GM21529 (cell line): ENCODE measurements around the gene BNIPL.

Experiments
- ATAC-seq: cut with Tn5 transposase; IDR thresholded peaks from one replicate; pipeline ENCODE4 v1.9.1; 2021; ENCODE audit not compliant: unreplicated experiment

The BNIPL gene

DNA sequence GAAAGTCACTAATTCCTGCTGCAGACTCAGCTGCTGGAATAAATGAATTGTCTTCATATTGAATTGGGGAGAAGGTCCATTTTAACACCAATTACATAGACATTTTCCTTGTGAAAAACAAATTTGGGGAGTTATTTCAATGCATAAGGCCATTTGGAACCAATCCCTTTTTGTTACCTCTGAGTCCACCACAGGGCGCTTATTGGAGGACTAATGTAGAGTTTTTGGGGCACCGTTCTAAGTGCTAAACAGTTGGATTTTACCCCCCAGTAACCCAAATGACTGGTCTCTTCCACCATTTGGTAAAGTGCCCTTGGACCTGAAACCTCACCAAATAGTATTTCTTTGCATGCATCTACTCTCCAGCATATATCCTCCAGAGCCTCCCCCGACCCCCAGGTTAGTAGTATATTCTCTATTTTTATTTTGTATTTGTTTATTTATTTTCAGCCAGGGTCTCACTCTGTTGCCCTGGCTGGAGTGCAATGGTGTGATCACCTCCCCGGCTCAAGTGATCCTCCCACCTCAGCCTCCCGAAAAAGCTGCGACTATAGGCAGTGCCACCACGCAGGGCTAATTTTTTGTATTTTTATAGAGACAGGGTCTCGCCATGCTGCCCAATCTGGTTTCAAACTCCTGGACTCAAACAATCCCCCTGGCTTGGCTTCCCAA lies 26.6 kb upstream of the BNIPL start:
- no peak for ATAC-seq

DNA sequence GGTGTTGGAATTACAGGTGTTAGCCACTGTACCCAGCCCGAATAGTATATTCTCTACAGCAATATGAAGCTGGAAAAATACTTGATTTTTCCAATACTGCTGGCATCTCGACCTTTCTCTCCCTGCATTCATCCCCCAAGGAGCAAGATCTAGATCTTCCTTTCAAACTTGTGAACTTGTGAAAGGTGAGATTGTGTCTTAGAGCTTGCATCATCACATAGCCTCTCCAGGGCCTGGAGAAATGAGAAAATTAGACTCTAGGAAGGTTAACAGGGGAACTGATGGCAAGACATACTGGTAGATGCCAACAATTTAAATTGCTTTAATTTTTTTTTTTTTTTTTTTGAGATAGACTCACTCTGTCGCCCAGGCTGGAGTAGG lies 26.1 kb upstream of the BNIPL start:
- no peak for ATAC-seq

DNA sequence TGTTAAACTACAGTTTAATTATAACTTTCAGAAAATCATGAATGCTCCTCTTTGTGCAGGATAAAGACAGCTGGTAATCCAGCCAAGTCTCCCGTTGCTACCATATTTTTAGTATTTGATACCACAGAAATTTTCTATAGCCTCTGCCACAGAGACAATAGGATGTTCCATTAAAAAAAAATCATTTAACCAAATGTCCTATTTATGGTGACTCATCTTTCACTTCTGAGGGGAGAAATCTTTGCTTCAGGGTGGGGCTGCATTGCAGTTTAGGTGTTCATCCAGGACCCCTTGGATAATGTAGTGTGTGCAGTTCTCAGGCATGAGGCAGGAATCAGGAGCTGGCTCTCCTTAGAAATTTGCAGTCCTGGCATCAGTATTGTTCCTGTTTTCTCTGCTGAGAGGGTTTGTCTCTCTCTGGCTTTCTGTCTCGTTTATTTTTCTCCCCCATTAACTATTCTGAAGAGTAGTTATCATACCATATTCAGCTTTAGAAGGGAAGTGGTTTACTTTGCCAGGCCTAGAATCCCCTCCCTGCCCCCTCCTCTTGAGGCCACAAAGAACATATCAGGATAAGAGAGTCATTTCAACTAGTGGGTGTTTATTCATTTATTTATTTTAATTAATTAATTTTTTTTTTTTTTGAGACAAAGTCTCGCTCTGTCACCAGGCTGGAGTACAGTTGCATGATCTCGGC lies 25.1 kb upstream of the BNIPL start:
- ATAC-seq: no peak

DNA sequence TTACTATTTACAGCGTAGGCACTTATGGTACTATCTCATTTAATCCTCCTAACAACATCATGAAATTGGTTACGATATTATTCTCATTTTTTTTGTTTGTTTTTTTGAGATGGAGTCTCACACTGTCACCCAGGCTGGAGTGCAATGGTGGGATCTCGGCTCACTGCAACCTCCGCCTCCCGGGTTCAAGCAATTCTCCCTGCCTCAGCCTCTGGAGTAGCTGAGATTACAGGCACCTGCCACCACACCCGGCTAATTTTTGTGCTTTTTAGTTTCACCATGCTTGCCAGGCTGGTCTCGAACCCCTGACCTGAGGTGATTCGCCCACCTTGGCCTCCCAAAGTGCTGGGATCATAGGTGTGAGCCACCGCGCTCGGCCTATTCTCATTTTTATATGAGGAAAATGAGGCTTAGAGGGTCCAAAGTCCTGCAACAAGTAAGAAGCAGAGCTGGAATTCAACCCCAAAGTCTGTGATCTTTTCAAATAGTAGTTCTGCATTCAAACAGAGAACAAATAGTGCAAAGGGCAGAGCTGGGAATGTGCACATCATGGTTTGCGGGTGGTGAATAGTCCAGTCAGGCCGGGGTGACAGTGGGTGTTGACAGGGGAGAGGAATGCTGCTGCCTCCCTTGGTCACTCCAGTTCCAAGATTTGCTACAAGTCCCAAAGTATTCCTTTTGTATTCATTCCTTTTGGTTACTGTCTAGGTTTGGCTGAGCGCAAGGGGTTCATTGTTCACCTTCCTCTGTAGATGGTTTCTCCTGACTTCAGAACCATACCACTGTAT lies 23.5 kb upstream of the BNIPL start:
- no peak for ATAC-seq

- ATAC-seq: no peak
Observed at GRCh38 chr1:151013518-151013917, 22.9 kb upstream of the BNIPL start.

- no peak for ATAC-seq
Observed at GRCh38 chr1:151024540-151025146, 11.7 kb upstream of the BNIPL start.

GRCh38 chr1:151026460-151026859 lies 9.9 kb upstream of the BNIPL start:
- no peak for ATAC-seq

- ATAC-seq: no peak
Observed at GRCh38 chr1:151032164-151032563, 4.2 kb upstream of the BNIPL start.

GRCh38 chr1:151035167-151035566 lies 1.2 kb upstream of the BNIPL start:
- ATAC-seq: no peak

- no peak for ATAC-seq
Observed at GRCh38 chr1:151037032-151037431, 646 bp downstream of the BNIPL start.

GRCh38 chr1:151039521-151039920 lies 3.1 kb downstream of the BNIPL start:
- ATAC-seq: no peak

DNA sequence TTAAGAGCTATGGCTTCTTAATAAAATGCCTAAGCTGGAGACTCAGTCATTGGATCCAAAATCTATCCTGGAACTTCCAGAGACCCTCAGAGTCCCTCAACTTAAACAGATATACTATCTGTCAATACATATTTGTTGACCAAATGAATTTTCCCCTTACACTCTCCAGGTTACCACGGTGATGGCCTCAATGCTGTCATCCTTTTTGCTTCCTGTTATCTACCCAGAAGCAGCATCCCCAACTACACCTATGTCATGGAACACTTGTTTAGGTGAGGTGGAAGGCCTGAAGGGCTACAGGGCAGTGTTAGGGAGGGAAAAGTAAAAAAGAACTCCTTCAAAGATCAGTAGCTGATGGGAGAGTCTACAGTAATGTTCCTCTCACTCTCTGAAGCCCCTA lies 6.8 kb downstream of the BNIPL start:
- ATAC-seq: no peak

DNA sequence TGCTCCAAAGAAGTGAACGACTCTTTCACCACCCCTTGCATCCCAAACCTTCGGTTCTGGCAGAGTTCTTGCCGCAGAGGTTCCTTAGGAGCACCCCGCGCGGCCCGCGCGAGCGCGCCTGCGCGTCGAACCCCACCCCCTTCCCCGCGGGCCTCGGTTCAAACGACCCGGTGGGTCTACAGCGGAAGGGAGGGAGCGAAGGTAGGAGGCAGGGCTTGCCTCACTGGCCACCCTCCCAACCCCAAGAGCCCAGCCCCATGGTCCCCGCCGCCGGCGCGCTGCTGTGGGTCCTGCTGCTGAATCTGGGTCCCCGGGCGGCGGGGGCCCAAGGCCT lies 11.2 kb downstream of the BNIPL start, which contains the start of gene C1orf56:
Gene C1orf56, plus strand, starts transcription at position 161 of the 334 bp plus-strand sequence. Its CDS starts 97 bp downstream, at position 258.
- ATAC-seq: peak; percentile 43

GRCh38 chr1:151047925-151048644 lies 11.7 kb downstream of the BNIPL start:
- ATAC-seq: peak; percentile 70

DNA sequence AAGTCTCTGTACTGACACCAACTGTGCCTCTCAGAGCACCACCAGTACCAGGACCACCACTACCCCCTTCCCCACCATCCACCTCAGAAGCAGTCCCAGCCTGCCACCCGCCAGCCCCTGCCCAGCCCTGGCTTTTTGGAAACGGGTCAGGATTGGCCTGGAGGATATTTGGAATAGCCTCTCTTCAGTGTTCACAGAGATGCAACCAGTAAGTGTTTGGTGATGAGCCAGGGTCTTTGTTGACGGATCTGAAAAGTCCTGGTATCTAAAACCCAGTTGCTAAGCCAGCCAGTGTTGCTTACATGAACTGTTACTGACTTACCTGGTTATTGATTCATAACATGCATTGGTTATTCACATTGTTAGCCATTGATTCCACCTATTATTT lies 12.3 kb downstream of the BNIPL start:
- ATAC-seq: no peak

DNA sequence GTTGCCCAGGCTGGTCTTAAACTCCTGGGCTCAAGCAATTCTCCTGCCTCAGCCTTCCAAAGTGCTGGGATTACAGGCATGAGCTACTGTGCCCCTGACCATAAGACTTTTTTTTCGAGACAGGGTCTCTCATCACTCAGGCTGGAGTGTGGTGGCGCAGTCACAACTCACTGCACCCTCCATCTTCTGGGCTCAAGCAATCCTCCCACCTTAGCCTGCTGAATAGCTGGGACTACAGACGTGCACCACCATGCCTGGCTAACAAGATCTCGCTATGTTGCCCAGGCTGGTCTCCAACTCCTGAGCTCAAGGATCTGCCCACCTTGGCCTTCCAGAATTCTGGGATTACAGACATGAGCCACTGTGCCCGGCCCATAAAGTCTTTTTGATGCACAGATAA lies 13.1 kb downstream of the BNIPL start:
- ATAC-seq: no peak

DNA sequence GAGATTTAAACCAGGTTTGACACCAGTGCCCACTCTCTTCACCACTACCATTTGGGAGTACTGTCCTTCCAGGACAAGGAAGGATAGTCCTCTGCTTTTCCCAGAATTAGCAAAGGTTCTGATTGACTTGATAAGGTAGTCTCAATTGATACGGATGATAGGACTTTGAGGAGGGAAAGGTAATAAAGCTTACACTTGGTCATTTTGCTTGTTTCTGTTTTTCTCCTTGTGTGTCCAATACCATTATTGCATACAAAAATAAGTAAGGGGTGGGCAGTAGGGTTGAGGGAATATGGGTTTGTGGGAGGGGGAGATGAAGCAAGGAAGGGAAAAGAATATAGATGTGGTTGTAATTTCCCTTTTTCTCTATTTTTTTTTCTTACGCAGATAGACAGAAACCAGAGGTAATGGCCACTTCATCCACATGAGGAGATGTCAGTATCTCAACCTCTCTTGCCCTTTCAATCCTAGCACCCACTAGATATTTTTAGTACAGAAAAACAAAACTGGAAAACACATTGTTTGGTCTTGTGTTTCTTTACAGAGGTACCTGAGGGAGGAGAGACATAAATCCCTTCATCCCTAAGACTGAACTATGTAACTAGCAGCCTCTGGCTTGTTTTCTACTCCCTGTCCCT lies 13.8 kb downstream of the BNIPL start:
- ATAC-seq: no peak

- ATAC-seq: no peak
Observed at GRCh38 chr1:151051356-151052009, 15.1 kb downstream of the BNIPL start.

GRCh38 chr1:151054971-151055547 lies 18.7 kb downstream of the BNIPL start:
- no peak for ATAC-seq

DNA sequence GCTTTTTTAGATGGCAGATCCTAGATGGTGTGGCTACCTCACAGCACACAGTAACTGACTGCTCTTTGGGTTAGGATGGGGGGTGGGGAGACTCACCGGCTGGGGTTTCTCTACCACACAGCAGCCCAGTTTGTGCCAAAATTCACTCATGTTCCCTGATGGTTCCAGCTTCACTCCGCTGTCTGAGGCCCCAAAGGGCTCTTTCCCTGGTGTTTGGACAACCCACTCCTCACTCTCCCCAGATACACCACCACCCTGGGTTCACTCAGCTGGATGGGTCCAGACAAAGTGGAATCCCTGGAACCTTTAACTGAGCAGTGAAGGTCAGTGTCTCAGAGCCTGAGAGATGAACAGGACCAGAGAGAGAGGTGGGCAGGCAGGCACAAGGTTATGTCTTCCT lies 19.2 kb downstream of the BNIPL start:
- no peak for ATAC-seq
